Breast epithelium (tissue), 4 donors: ENCODE results near the gene SLC38A11. TPM values are rescaled to one million over a fixed set of nuclear protein-coding genes. Genes with fewer than 3 reads are reported as not detected.

ENCODE experiments used
- DNase-seq, 2 donors: peaks; one replicate each; pipeline ENCODE4 v3.0.0-alpha.2; 2019; ENCODE audit warnings: low spot score in 2 of 2
- H3K27ac ChIP-seq, 2 donors: fragments of 200-600 bp; sonication (generic) in 1 of 2; one replicate each; pipeline ENCODE4 v1.5.1; 2016 to 2019; ENCODE audit warnings: mild to moderate bottlenecking in 1 of 2
- H3K27me3 ChIP-seq, 2 donors: fragments of 200-600 bp; sonication (generic) in 1 of 2; one replicate each; pipeline versions ENCODE4 v1.5.1 to v1.6.0; 2017 to 2019; ENCODE audit warnings: control low read depth in 1 of 2, mild to moderate bottlenecking in 1 of 2
- H3K36me3 ChIP-seq: fragments of 200-600 bp; one replicate; pipeline ENCODE4 v1.5.1; 2019
- H3K4me1 ChIP-seq, 2 donors: fragments of 200-600 bp; sonication (generic); one replicate each; pipeline ENCODE4 v1.5.1; 2016 to 2019; ENCODE audit warnings: control low read depth in 1 of 2
- H3K4me3 ChIP-seq, 3 donors: fragments of 200-600 bp; sonication (generic); 1 replicate in 2 of 3; 2 replicates in 1 of 3; pipeline ENCODE4 v1.5.1; 2016 to 2019; ENCODE audit warnings: mild to moderate bottlenecking in 3 of 3, moderate library complexity in 2 of 3
- H3K9me3 ChIP-seq, 2 donors: fragments of 200-600 bp; sonication (generic) in 1 of 2; one replicate each; pipeline ENCODE4 v1.5.1; 2016 to 2019; ENCODE audit warnings: control low read depth in 1 of 2
- POLR2A ChIP-seq: fragments of 450-650 bp; IDR thresholded peaks from one replicate; pipeline ENCODE4 v1.6.1; 2016; ENCODE audit warnings: antibody characterized with exemption, mild to moderate bottlenecking, moderate library complexity
- POLR2AphosphoS5 ChIP-seq, 3 donors: sonication (generic); formaldehyde crosslinking; IDR thresholded peaks; one replicate each; pipeline ENCODE4 v1.6.1; 2017; ENCODE audit warnings: antibody characterized with exemption in 3 of 3
- intact Hi-C: fragments of 100-400 bp; cut with DNase I; formaldehyde crosslinking; loops from one replicate; pipeline ENCODE4 v1.15.1; 2023; ENCODE audit warnings: low total_unique reads
- total RNA-seq, 3 donors: library from RNA; depleted of rRNA; stranded (reverse); fragments of >200 nt; gene quantifications; one replicate each; pipeline ENCODE4 v1.1.0, GENCODE V29; 2016
- TF ChIP-seq, protein P1 (sequence below), 3 donors: fragments of 450-650 bp; IDR thresholded peaks; one replicate each; pipeline ENCODE4 v1.5.1; 2016 to 2017; ENCODE audit warnings: antibody characterized with exemption in 3 of 3, mild to moderate bottlenecking in 3 of 3, moderate library complexity in 3 of 3

SLC38A11 gene
- total RNA-seq, 3 donors from 2014 or later, result 2.2 to 6.7 TPM; not detected in 1

DNA sequence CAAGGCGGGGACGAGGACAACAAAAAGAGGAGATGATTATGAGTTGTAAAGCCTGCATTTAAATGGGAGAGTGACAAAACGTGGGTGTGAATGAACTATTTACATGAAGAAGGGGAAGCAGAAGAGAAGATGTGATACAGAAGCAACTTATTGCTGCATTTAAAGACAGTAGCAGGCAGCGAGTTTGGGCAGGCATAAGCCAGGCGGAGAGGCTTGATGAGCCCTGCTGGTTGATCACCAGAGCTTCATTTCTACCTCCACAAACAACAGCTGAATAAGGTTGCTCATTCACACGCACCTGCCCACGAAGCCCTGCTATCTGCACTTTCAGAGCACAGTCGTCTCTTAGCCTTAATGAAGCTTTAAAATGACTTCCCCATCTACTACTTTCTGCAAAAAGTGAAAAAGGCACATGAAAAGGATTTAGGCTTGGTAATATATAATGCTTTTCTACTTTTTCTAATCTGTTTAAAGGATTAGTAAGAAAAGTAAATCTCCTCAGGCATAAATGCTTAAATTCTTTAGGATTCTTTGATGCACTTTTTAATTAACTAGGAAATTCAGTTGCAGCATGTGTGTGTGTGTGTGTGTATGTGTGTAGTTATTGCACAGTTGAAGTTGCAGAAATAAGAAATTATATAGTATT is 3.1 kb downstream of the SLC38A11 start:
- H3K9me3 ChIP-seq, result no peaks in the 10 kb centered on the region
- H3K27ac ChIP-seq, result no peak overlapping the region
- no peaks in the 10 kb centered on the region for H3K4me1 ChIP-seq
- TF ChIP-seq, protein P1, sequence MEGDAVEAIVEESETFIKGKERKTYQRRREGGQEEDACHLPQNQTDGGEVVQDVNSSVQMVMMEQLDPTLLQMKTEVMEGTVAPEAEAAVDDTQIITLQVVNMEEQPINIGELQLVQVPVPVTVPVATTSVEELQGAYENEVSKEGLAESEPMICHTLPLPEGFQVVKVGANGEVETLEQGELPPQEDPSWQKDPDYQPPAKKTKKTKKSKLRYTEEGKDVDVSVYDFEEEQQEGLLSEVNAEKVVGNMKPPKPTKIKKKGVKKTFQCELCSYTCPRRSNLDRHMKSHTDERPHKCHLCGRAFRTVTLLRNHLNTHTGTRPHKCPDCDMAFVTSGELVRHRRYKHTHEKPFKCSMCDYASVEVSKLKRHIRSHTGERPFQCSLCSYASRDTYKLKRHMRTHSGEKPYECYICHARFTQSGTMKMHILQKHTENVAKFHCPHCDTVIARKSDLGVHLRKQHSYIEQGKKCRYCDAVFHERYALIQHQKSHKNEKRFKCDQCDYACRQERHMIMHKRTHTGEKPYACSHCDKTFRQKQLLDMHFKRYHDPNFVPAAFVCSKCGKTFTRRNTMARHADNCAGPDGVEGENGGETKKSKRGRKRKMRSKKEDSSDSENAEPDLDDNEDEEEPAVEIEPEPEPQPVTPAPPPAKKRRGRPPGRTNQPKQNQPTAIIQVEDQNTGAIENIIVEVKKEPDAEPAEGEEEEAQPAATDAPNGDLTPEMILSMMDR (IDR thresholded peaks at IDR 0.05), result no peak
- TF ChIP-seq POLR2A (no peak), POLR2AphosphoS5 (IDR thresholded peaks at IDR 0.05) (no peak)
- intact Hi-C loops, result no loop called here
- no peak overlapping the region for H3K4me3 ChIP-seq
- no peaks in the 10 kb centered on the region for H3K36me3 ChIP-seq
- no peak for DNase-seq
- H3K27me3 ChIP-seq, result no peaks in the 10 kb centered on the region

GRCh38 chr2:164948540-164948939 is 6.8 kb downstream of the SLC38A11 start:
- no peaks in the 10 kb centered on the region for H3K4me1 ChIP-seq
- DNase-seq, result no peak
- H3K27ac ChIP-seq, result no peak overlapping the region
- H3K4me3 ChIP-seq, result no peak overlapping the region
- no peaks in the 10 kb centered on the region for H3K27me3 ChIP-seq
- TF ChIP-seq, protein P1 (IDR thresholded peaks at IDR 0.05), result no peak
- TF ChIP-seq POLR2AphosphoS5 (IDR thresholded peaks at IDR 0.05) (no peak), POLR2A (no peak)
- no peaks in the 10 kb centered on the region for H3K9me3 ChIP-seq
- intact Hi-C loops, result loop anchor here (1.0 kb wide), 1 partner anchor 10 kb away; no protein-coding TSS in a partner anchor
- no peaks in the 10 kb centered on the region for H3K36me3 ChIP-seq

DNA sequence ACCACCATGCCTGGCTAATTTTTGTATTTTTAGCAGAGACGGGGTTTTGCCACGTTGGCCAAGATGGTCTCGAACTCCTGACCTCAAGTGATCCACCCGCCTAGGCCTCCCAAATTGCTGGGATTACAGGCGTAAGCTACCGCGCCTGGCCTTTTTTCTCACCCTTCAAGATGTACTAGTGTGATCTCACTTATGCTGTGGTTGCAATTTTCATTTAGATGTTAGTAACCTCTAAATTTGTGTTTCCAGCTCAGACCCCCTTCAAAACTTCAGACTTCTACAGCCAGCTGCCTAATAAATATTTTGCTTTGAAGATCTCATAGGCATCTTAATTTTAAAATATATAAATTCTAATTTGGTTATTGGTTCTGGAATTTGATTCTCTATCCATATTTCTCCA is 8.0 kb downstream of the SLC38A11 start:
- intact Hi-C loops, result no loop called here
- H3K4me1 ChIP-seq, result no peaks in the 10 kb centered on the region
- no peak overlapping the region for H3K27ac ChIP-seq
- H3K27me3 ChIP-seq, result no peaks in the 10 kb centered on the region
- TF ChIP-seq POLR2A, result no peak
- TF ChIP-seq, protein P1 (IDR thresholded peaks at IDR 0.05), result no peak
- TF ChIP-seq POLR2AphosphoS5 (IDR thresholded peaks at IDR 0.05), result no peak
- no peaks in the 10 kb centered on the region for H3K9me3 ChIP-seq
- no peak for DNase-seq
- H3K4me3 ChIP-seq, result no peak overlapping the region
- no peaks in the 10 kb centered on the region for H3K36me3 ChIP-seq

- no peak for DNase-seq
- no peaks in the 10 kb centered on the region for H3K36me3 ChIP-seq
- no peak overlapping the region for H3K27ac ChIP-seq
- no peaks in the 10 kb centered on the region for H3K9me3 ChIP-seq
- intact Hi-C loops, result no loop called here
- H3K4me3 ChIP-seq, result no peak overlapping the region
- no peaks in the 10 kb centered on the region for H3K27me3 ChIP-seq
- no peaks in the 10 kb centered on the region for H3K4me1 ChIP-seq
- TF ChIP-seq, protein P1 (IDR thresholded peaks at IDR 0.05), result no peak
- no peak for TF ChIP-seq POLR2AphosphoS5 (IDR thresholded peaks at IDR 0.05)
- TF ChIP-seq POLR2A, result no peak
These were observed 12.0 kb downstream of the SLC38A11 start for GRCh38 chr2:164943289-164943688.

DNA sequence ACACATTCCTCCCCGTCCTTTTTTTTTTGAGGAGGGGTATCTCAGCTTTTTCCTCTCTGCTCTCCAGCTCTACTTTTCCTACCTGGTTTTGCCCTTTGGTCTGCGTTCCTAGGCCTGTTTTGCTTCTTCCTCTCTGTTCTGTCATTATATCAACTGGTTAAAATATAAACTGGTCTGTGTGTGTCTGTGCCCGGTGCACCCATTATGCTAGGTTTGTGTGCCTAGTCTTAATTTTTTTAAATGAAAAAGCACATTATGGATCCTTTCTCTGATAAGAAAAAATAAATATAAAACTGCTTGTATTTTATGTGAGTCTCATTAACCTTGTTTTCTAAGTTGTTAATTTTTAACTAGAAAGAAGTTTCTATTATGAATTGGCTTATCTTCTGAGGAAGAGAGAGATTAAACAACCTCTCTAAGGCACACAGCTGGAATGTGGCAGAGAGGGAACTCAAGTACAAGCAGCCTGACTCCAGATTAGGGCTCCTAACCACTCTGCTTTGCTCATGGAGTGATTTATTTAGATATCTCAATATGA is 17.4 kb downstream of the SLC38A11 start:
- no peaks in the 10 kb centered on the region for H3K27me3 ChIP-seq
- no peak overlapping the region for H3K27ac ChIP-seq
- H3K4me3 ChIP-seq, result no peak overlapping the region
- no peaks in the 10 kb centered on the region for H3K4me1 ChIP-seq
- H3K36me3 ChIP-seq, result no peaks in the 10 kb centered on the region
- intact Hi-C loops, result no loop called here
- TF ChIP-seq POLR2A (no peak), POLR2AphosphoS5 (IDR thresholded peaks at IDR 0.05) (no peak)
- TF ChIP-seq, protein P1 (IDR thresholded peaks at IDR 0.05), result no peak
- no peak for DNase-seq
- H3K9me3 ChIP-seq, result no peaks in the 10 kb centered on the region
